DND-41 (cell line): Measurements from ENCODE around the gene PLEKHS1.

ENCODE experiments used
- ATAC-seq: fragments of 200-7000 bp; cut with Tn5 transposase; 3 replicates; pipeline ENCODE4 v1.9.1; 2021; ENCODE audit warnings: low read depth; ENCODE audit not compliant: insufficient read depth
- DNase-seq: peaks from one replicate; pipeline ENCODE4 v3.0.0-alpha.2; 2020
- H2AFZ ChIP-seq: 2 replicates; pipeline ENCODE4 v1.6.0; 2012; ENCODE audit warnings: low read depth, low read length
- H3K27ac ChIP-seq: 2 replicates; pipeline ENCODE4 v1.5.1; 2012; ENCODE audit warnings: low read length, inconsistent platforms
- H3K27me3 ChIP-seq: fragments of 200-600 bp; sonication (generic); 2 replicates; pipeline ENCODE4 v1.6.0; 2012; ENCODE audit warnings: low read length, mild to moderate bottlenecking, inconsistent platforms; ENCODE audit not compliant: insufficient read depth, poor library complexity
- H3K36me3 ChIP-seq: 2 replicates; pipeline ENCODE4 v1.5.1; 2012; ENCODE audit warnings: low read length, inconsistent platforms; ENCODE audit not compliant: insufficient read depth
- H3K4me1 ChIP-seq: 2 replicates; pipeline ENCODE4 v1.5.1; 2012; ENCODE audit warnings: mild to moderate bottlenecking, low read length; ENCODE audit not compliant: insufficient read depth
- H3K4me2 ChIP-seq: 2 replicates; pipeline ENCODE4 v1.6.0; 2012; ENCODE audit warnings: mild to moderate bottlenecking, moderate library complexity, low read length, inconsistent platforms; ENCODE audit not compliant: insufficient read depth
- H3K4me3 ChIP-seq, 2 experiments: fragments of 200-600 bp in 1 of 2; shearing (Covaris generic) in 1 of 2; 2 replicates each; pipeline ENCODE4 v1.5.1; 2012 to 2016; ENCODE audit warnings: inconsistent platforms in 2 of 2, low read length in 2 of 2, mild to moderate bottlenecking in 2 of 2, low read depth in 1 of 2, moderate library complexity in 1 of 2
- H3K79me2 ChIP-seq: 2 replicates; pipeline ENCODE4 v1.6.0; 2012; ENCODE audit warnings: low read length, inconsistent platforms; ENCODE audit not compliant: insufficient read depth
- H3K9ac ChIP-seq: 2 replicates; pipeline ENCODE4 v1.6.0; 2012; ENCODE audit warnings: low read depth, mild to moderate bottlenecking, inconsistent platforms, low read length, moderate library complexity
- H3K9me3 ChIP-seq: 2 replicates; pipeline ENCODE4 v1.5.1; 2012; ENCODE audit warnings: low read length, moderate library complexity, mild to moderate bottlenecking, inconsistent platforms; ENCODE audit not compliant: insufficient read depth, severe bottlenecking
- H4K20me1 ChIP-seq: 2 replicates; pipeline ENCODE4 v1.6.0; 2012; ENCODE audit warnings: low read length; ENCODE audit not compliant: insufficient read depth
- CTCF ChIP-seq: IDR thresholded peaks from 2 replicates; pipeline ENCODE4 v1.5.1; 2012; ENCODE audit warnings: borderline replicate concordance, low read length, moderate library complexity, mild to moderate bottlenecking; ENCODE audit not compliant: poor library complexity, severe bottlenecking; ENCODE audit errors: extremely low read depth
- EZH2 ChIP-seq: IDR thresholded peaks from 3 replicates; pipeline ENCODE4 v1.6.1; 2012; ENCODE audit warnings: borderline replicate concordance, low read depth, mild to moderate bottlenecking, moderate library complexity, low read length, inconsistent platforms; ENCODE audit not compliant: severe bottlenecking

PLEKHS1 gene

DNA sequence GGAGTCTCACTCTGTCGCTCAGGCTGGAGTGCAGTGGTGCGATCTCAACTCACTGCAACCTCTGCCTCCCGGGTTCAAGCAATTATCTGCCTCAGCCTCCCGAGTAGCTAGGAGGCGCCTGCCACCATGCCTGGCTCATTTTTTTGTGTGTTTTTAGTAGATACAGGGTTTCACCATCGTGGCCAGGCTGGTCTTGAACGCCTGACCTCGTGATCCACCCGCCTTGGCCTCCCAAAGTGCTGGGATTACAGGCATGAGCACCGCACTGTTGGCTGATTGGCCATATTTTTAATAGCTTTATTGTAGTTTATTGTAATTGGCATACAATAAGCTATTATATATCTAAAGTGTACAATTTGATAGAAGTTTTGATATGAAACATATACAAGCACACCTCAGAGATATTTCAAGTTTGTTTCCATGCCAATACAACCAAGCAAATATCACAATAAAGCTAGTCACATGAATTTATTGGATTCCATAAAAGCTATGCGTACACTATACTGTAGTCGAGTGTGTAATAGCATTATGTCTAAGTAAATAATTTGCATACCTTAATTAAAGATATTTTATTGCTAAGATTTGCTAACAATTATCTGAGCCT lies 5.6 kb downstream of the PLEKHS1 start:
- Histone ChIP-seq H3K79me2 (no peaks in the 10 kb centered on the region), H3K4me1 (no peaks in the 10 kb centered on the region), H3K4me2 (no peak overlapping the region), H3K4me3 (no peak overlapping the region), H3K27ac (no peak overlapping the region), H3K27me3 (peaks cover 17% of the 10 kb centered on the region), H3K36me3 (no peaks in the 10 kb centered on the region), H2AFZ (no peak overlapping the region), H4K20me1 (no peaks in the 10 kb centered on the region), H3K9ac (no peak overlapping the region), H3K9me3 (no peaks in the 10 kb centered on the region)
- ATAC-seq, result no peak
- DNase-seq, result no peak
- TF ChIP-seq EZH2, result no peak
- TF ChIP-seq CTCF, result no peak

DNA sequence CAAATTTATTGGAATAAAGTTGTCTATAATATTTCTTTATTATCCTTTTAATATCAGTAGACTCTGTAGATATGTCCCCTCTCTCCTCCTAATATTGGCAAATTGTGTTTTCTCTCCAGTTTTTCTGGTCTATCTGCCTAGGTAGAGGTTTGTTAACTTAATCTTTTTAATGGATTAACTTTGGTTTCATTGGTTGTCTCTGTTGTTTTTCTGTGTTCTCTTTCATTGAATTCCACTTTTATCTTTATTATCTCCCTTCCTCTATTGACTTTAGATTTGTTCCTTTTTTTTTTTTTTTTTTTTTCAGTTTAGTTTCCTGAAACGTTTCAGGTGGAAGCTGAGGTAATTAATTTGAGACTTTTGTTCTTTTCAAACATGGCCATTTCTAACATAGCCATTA lies 10.6 kb downstream of the PLEKHS1 start:
- ATAC-seq (no peak), DNase-seq (no peak)
- H3K27me3 ChIP-seq, result peaks cover 4% of the 10 kb centered on the region
- no peak for TF ChIP-seq EZH2
- TF ChIP-seq CTCF, result no peak
- H3K79me2 ChIP-seq, result no peaks in the 10 kb centered on the region
- no peak overlapping the region for H2AFZ ChIP-seq
- no peak overlapping the region for H3K27ac ChIP-seq
- no peaks in the 10 kb centered on the region for H4K20me1 ChIP-seq
- no peak overlapping the region for H3K9ac ChIP-seq
- H3K9me3 ChIP-seq, result peaks cover 4% of the 10 kb centered on the region
- H3K4me2 ChIP-seq, result no peak overlapping the region
- H3K4me1 ChIP-seq, result no peaks in the 10 kb centered on the region
- H3K36me3 ChIP-seq, result no peaks in the 10 kb centered on the region
- no peak overlapping the region for H3K4me3 ChIP-seq

DNA sequence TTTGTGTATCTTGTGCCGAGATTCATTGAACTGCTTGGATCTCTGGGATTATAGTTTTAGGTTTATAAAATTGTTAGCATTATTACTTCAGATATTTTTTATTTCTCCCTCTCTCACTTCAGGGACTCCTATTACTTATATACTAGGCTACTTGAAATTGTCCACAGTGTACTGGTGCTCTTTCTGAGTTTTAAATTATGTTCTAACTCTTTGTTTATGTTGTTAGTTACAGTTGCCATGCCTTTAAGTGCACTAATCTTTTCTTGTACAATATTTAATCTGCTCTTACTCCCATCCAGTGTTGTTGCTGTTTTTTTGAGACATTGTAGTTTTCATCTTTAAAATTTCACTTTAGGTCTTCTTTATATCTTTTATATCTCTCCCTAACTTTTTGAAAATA lies 13.1 kb downstream of the PLEKHS1 start:
- Histone ChIP-seq H3K9ac (no peak overlapping the region), H3K36me3 (no peaks in the 10 kb centered on the region), H3K4me2 (no peak overlapping the region), H4K20me1 (no peaks in the 10 kb centered on the region), H3K4me1 (no peaks in the 10 kb centered on the region), H3K4me3 (no peak overlapping the region), H3K79me2 (no peaks in the 10 kb centered on the region), H3K27ac (no peak overlapping the region), H3K9me3 (peaks cover 4% of the 10 kb centered on the region), H3K27me3 (peaks cover 9% of the 10 kb centered on the region), H2AFZ (no peak overlapping the region)
- ATAC-seq (no peak), DNase-seq (no peak)
- TF ChIP-seq EZH2, result no peak
- no peak for TF ChIP-seq CTCF
